Measurements from ENCODE around the gene CIB4.

The CIB4 gene

DNA sequence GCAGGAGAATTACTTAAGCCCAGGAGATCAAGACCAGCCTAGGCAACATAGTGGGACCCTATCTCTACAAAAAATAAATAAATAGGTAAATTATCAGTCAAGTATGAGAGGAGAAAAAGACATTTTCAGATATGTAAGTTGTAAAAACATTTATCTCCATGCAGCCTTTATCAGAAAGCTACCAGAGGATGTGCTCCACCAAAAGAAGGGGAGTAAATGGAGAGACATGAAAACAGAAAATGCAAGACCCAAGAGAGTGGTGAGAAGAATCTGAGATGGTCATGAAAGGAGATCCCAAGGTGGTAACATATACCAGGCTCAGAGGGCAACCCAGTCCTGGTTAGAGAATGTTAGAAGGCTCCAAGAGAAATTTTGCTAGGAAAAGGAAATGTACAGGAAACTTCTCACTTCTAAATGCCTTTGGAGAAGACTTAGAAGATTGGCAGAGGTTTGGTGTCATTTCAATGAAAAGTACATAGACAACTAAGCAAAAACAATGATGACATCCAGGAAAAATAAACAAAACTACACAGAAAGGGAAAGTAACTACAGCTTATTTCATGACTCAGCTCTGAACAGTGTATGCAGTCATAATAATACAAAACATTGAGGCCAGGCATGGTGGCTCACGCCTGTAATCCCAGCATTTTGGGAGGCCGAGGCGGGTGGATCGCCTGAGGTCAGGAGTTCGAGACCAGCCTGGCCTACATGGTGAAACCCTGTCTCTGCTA, 19.5 kb downstream of the CIB4 start:
- DNase-seq (ENCODE audit: low spot score) = no peak

DNA sequence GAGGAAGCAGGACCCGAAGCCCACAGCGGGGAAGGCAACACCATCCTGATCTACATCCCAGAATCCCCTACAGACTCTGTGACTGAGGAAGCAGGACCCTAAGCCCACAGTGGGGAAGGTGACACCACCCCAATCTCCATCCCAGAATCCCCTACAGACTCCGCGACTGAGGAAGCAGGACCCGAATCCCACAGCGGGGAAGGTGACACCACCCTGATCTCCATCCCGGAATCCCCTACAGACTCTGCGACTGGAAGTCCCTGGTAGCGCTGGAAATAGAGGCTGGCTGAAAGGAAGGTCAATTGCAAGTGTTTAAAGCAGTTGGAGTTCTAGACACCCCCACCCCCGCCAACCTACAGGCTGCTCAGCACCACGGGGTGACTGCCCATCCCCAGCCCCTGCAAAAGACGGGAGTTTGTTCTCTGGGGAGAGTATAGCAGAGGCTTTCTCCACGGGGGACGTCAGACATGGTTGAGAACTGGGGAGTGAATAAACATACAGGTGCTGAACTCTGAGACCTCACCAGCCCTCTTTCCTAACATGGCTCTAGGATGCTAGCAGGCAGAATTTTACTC, 21.0 kb downstream of the CIB4 start:
- DNase-seq (ENCODE audit: low spot score) = peak; percentile 28

DNA sequence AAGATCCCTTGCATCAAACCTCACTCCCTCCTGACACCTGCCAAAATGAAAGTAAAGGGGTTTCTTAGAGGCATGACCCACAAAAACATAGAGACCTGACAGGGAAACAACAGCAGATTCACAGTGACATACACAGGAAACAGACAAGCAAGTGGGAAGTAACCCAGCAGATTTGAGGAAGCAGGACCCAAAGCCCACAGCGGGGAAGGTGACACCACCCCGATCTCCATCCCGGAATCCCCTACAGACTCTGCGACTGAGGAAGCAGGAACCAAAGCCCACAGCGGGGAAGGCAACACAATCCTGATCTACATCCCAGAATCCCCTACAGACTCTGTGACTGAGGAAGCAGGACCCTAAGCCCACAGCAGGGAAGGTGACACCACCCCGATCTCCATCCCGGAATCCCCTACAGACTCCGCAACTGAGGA, 21.6 kb downstream of the CIB4 start:
- DNase-seq (ENCODE audit: low spot score) = peak; percentile 20

DNA sequence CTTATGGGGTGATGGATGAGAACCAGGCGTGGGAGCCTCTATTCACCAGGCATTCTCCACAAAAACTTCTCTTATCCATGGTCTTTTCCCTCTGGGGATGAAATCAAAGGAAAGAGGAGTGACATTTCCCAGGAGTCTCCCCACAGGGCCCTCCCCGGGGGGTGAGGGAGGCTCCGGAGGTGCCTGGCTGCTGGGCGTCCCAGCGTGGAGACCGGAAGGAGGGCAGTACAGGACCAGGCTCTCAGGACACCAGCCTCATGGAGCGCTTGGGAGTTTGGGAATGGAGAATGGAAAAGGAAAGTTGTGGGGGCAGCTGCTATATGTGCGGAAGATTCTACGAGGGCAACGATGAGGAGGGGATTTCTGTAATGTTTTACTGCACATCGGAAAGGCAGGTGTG, 22.1 kb downstream of the CIB4 start:
- DNase-seq (ENCODE audit: low spot score) = peak; percentile 12

DNA sequence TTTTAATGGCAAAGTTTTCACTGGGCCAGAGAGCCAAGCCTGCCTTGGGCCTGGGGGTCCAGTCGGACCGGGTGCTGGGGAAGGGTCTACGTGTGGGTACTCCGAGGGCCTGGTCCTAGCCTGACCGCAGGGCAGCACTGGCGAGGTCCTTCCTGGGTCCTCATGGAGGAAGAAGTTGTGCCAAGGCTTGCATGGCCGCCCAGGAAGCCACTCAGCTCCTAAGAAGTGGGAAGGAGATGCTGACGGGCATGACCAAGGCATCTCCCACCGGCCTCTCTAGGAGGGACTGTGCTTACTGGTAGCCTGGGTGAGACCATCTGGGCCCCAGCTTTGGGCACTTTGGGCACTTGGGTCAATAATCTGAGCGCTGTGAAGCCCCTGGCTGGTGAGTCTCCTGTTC, 22.6 kb downstream of the CIB4 start:
- DNase-seq (ENCODE audit: low spot score) = peak; percentile 31

DNA sequence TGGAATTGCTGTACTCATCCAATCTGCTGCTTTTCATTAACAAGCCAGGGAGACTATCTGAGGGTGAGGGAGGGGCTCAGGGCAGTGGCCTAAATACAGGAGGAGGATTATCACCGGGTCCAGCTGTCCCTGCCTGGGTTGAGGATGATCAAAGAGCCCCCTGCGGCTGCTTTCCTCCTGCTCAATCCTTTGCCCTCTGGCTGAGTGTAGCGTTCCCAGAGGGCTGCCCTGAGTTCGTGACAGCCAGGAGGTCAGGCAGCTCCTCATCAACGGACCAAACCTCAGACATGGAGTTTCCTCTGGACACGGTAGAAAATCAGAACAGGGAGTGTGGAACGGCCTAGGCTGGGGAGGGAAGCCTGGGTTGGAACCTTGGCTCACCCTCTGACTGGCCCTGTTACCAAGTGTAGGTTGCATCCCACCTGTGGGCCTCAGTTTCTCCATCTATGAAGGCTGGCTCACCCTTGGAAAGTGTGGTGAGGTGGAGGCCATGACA, 23.5 kb downstream of the CIB4 start:
- DNase-seq (ENCODE audit: low spot score) = peak; percentile 15

DNA sequence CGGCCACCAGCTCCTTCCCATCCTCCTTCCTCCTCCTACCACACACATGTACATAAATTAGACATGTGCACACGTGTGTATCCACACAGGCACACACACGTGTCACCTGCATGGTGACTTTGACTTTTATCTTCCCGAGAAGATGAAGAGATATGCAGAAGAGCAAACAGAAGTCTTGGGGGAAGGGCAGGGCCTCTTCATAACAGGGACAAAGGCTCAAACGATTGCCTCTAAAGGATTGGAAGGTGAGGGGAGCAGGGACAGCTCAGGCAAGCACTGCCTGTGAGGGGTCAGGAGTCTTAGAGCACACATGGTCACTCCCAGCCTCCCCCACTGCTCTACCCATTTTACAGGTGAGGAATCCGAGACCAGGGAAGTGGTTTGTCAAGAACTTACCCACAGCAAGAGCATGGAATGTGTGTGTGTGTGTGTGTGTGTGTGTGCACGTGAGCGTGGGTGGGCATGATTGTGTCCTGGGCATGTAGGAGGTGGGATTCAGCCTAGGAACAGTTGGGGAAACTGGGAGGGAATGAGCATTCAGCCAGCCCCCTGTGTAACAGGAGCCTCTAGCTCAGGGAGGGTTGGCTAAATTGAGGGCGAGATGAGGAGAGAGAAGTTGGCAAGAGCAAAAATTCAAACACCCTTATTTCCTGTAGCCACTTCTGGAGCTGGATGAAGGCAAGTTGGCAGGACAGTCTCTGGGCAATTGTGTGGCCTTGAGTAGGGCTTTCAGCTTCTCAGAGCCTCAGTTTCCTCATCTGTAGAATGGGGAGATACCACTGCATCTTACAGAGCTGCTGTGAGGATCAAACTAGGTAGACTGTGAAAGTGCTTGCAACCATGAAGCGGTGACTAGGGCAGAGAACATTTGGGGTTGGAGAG, 24.2 kb downstream of the CIB4 start:
- peak; percentile 55 for DNase-seq (ENCODE audit: low spot score)

DNA sequence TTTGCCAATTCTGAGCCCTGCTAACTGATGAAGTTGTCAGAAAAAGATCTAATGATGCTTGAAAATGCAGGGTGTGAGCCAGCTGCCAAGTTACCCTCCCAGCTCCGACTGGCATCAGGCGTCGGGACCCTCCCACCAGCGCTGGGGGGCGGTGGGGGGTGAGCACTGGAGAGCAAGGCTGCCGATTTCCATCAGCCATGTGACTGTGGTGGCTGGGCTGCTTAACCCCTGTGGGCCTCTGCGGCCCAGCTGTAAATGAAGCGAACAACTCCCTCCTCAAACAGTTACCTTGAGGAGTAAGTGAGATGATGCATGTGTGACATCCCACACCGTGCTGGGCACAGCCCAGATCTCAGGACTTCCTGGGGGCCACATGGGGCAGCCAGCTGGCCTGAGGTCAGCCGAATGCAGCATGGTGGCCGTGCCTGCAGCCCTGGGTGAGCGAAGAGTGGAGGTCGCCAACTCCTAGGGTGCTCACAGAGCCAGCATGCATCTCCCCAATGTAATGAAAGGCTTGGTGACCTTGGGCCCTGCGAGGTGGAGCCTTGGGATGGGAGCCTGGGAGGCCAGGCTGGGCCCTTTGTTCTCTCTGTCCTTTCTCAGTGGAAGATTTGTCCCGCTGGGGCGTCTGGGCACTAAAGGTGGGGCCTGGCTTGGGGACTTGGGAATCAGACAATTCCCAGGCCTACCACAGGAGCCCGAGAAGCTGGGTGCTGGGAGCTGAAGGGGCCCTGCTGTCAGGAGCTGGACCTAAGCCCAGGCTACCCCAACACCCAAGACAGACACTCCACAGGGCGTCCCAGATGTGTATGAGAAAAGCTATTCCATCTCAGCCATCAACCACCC, 25.1 kb downstream of the CIB4 start:
- peak; percentile 46 for DNase-seq (ENCODE audit: low spot score)

DNA sequence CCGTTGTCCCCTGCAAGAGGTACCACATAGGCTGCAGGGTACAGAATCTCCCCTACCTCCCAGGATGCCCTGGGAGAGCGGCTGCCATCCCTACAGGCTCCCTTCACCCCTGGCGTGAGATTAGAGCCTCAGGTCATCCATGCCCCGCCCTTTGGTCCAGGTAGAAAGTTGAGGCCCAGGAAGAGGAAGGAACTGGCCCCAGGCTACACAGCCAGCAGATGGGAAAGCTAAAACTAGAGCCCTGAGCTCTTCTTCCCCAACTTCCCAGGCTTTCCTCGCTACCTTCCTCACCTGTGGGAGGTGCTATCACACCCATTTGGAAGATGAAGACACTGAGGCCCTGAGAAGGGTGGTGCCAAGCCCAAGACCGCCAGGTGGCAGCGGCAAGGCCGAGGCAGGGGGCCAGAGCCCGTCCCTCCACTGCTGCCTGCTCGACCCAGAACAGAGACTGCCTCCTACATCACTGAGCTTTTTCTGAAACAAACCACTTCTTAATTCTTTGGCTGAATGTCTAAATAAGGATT, 25.8 kb downstream of the CIB4 start:
- peak; percentile 34 for DNase-seq (ENCODE audit: low spot score)

DNA sequence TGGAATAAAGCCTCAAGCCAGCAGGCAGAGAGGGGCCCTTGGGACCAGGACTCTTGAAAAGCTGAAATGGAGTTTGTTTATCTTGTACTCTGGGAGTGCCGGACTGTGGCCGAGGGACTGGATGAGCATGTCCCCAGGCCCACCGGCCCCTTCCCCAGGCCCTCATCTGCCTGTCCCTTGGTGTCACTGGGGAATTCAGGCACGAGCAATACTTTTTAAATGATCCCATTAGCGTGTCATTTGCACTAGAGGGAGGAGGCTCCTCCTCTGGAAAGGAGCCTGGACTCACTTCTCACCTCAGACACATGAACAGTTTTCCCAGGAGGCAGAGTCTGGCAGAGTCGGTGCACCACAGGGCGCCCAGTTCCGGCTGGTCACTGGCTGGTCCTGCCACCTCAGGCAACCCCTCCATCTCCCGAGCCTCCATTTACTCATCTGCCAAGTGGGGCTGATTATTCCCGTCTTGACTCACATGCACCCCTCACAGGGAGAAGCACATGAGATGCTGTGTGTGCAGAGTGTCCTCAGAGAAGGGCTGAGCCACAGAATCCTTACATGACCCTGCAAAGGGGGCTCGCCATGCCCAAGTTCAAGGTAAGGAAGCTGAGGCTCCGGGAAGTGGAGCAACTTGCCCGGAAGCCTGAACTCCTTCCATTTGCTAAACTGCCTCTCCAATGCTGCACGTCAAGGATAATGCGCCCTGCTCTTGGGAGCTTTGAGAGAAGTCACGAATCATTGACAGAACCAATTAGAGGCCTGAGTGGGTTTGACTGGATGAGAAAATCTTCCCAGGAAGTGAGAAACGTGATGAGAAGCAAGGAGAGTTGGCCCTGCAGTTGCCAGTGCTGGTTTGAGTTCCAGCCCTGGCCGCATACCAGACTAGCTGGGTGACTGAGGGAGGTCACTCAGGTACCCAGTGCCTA, 26.7 kb downstream of the CIB4 start:
- peak; percentile 45 for DNase-seq (ENCODE audit: low spot score)

DNA sequence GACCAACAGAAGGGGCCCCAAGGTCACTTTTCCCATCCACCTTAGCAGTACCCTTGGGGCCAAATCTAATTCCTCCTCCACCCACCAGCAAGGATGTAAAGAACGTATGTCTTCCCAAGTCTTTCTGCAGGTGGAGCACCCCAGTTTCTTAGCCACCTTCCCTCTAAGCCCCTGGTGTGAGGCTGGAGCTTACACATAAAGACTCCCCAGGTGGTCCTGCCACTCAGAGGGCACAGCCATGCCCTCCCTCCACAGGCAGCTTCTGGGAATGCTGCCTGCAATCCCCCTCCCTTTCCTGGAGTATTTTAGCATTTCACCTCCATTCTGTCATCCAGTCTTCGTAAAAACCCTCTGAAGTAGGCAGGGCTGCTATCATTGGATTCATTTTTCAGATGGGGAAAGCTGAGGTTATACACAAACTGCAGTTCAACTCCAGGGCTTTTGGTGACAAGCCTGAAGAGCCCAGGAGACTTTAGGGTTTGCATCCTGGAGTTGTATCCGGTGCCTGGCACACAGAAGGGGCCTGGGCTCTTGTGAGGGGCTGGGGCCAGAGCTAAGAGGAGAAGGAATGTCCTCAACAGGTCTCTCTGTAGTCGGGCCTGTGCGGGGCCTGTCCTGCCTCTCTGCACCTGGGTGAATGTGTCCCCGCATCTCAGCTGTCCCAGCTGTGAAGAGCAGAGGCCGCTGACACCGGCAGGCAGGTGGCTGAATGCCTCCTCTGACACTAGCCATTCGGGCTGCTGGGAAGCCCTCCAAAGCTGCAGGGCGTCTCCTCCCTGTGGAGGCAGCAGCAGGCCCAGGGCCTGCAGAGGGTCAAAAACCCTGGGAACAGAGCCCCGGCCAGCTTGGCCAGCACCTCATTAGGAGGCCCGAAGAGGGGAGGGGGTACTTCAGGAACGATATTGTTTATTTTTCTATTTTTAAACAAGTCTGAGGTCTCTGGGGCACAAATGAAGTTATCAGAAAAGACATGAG, 27.6 kb downstream of the CIB4 start:
- DNase-seq (ENCODE audit: low spot score) = peak; percentile 65

DNA sequence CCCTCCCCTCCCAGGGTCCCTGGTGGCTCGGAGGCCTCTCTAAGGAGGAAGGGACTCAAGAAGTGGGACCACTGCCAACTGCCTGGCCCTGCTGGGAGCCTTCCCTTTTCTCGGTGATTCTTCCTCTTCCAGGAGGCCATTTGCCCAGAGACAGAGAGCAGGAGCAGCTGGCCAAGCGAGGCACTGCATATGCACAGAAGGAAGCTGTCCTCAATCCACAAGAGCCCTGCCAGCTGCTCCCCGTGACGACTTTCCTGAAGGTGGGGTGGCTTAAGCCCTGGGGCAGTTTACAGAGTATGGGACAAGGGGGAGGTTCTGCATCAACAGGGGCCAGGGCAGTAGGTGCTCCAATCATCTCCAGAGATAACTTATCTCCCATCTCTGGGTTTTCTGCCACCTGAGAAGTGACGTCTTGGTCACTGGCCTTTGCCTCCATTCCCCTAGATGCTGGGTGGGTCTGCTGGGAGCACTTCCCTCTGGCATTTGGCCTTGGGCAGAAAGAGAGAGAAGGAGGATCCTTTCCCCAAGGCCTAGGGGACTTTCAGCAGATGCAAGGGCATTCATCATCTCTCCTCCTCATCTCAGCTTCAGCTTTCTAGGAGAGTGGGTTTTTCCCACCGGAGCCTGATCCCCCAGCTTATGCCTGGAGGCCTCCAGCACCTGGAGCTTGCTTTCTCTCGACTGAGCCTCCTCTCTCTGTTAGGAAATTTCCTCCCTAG, 28.5 kb downstream of the CIB4 start:
- DNase-seq (ENCODE audit: low spot score) = peak; percentile 62

DNA sequence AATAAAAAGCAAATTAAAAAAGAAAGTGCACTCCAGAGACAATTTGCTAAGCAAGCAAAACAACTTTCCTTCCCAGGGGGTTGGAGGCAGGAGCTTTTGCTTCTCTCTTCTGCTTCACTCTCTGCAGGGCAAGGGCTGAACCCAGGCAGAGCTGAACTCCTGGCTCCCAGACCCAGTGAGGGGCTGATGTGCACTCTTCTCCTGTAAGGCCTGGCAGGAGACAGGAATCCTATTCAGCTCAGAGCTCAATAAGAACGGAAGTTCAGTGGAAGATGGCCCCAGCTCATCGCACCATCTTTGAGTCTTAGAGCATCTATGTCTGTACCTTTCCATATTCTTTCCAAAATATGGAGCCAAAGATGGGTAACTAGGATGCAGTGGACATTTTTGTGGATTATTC, 29.1 kb downstream of the CIB4 start:
- peak; percentile 47 for DNase-seq (ENCODE audit: low spot score)

DNA sequence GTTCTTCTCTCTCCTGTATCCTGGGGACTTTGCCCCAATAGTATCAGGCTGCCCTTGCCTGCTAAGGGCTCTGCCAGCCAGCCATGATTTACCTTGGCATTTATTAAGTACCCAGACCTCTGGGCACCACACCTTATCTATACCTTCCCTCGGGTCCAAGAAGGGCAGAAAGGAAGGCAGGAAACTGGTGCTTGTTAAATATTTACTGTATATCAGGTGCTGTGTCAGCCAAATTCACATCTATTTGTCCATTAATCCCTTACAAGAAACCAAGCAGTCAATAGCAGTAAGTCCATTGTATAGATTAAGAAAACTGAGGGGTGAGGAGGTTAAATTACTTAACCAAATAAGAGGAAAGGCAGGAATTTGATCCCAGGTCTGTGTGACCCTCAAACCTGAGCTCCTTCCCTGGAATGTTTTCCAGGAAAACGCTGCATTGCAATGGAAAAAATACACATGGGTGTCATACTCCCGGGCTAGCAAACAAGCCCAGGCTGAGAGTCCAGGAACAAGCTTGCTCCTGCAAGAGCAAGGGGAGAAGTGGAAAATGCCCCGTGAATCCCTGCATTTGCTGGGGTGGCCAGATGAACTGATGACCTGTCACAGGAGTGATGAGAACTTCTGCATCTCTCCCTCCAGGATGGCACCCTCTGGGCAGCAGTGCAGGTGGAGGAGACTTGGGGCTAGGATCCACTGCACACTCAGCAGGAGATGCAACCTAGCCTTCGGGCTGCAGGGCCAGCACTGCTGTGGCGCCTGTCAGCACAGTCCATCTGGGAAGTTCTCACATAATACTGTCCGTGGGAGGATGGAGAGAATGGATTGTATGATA, 30.4 kb downstream of the CIB4 start:
- no peak for DNase-seq (ENCODE audit: low spot score)

DNA sequence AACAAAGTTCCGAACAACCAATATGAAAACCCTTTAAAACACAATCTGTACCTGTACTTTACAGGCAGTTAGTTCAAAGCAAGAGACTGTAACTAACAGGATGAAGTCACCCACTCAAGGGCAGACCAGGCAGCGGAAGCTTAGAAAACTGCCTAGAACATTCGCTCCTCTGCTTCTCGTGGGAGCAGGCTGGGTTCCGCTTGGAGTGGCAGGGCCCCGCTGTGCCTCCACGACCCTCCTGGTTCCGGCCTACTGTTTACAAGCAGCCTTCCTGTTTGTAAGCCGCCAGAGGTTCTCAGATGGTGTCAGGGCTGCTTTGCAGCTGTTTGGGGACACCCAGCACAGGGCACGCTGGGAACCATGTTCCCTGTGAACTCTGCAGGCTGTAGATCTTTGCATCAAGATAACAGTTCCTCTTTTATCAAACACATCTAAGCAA, 31.3 kb downstream of the CIB4 start:
- DNase-seq (ENCODE audit: low spot score) = peak; percentile 37

DNA sequence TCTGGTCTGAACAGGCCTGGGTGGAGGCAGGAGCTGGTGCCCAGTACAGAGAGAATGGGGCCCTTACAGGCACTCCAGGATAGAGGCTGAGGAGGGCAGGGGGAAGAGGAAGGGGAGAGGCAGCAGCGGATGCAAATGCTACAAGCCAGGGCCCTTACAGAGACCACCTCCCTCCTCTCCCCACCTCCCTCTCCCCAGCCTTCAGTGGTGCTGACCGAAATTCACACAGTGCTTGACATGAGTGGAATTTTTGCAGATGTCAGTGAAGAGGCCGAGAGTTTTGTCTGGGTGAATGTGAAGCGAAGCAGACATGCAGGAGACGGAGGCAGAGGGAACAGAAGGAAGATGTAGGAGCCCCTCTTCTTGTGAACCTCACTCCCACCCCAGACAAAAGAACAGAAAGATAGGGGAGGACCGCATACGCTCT, 31.9 kb downstream of the CIB4 start:
- DNase-seq (ENCODE audit: low spot score) = peak; percentile 8

DNA sequence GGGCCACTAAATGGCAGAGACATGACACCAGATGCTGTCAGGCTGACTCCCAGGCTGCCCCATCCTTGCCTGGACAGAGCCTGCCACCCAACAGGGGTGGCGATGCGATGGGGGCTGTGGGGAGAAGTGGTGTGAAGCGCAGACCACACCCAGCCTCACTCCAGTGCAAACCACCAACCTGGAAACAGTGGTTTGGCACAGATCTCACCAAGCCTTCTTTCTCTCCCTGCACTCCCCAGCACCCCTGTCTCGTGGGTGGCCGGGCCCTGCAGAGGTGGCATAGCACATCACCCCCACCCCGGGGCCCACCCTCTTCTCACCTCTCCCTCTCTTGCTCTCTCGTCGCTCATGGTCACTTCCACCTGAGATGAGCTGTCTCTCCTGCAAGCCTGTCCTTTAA, 32.6 kb downstream of the CIB4 start:
- peak; percentile 30 for DNase-seq (ENCODE audit: low spot score)
